Activated naive CD8-positive, alpha-beta T cell treated with anti-CD3 and anti-CD28 coated beads, Interleukin-2, amount 50 U/mL, for 24 hours (primary cell): ENCODE results near the gene UBL4B.

Source experiments
- ATAC-seq: fragments of 150-1000 bp; cut with Tn5 transposase; one replicate; pipeline ENCODE4 v1.10.0; 2021
- DNase-seq: peaks from one replicate; pipeline ENCODE4 v3.0.0; 2021
- H3K27ac Mint-ChIP-seq: one replicate; pipeline ENCODE4 v1.8.0; 2021; ENCODE audit warnings: mild to moderate bottlenecking, mixed read lengths
- H3K27me3 Mint-ChIP-seq: one replicate; pipeline ENCODE4 v1.8.0; 2021; ENCODE audit warnings: mixed read lengths
- H3K36me3 Mint-ChIP-seq: one replicate; pipeline ENCODE4 v1.8.0; 2021; ENCODE audit warnings: low read depth, mixed read lengths
- H3K4me1 Mint-ChIP-seq: one replicate; pipeline ENCODE4 v1.8.0; 2021; ENCODE audit warnings: mixed read lengths
- H3K4me3 Mint-ChIP-seq: one replicate; pipeline ENCODE4 v1.8.0; 2021; ENCODE audit warnings: mild to moderate bottlenecking, moderate library complexity, mixed read lengths
- H3K9me3 Mint-ChIP-seq: one replicate; pipeline ENCODE4 v1.8.0; 2021; ENCODE audit warnings: mixed read lengths

The UBL4B gene

DNA sequence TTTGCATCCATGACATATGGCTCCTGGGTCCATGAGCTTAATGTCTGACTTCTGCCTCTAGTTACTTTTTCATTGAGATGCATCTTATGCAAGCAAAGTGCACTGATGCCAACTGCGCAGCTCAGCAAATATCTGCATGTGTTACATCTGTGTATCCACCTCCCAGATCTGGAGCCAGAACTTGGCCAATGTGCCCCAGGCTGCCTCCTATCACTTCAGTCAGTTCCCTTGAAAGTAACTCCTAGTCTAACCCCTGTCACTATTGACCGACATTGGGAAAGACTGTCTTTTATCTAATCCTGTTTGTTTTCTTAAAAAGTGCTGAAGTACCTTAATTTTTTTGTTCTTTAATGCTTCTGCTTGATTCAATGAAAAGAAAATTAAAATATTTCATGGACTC lies 19.3 kb upstream of the UBL4B start:
- Mint-ChIP-seq H3K4me3 (no peak overlapping the region), H3K36me3 (no peaks in the 10 kb centered on the region), H3K27ac (no peak overlapping the region), H3K9me3 (no peaks in the 10 kb centered on the region), H3K27me3 (peaks cover 8% of the 10 kb centered on the region), H3K4me1 (no peaks in the 10 kb centered on the region)
- DNase-seq (no peak), ATAC-seq (no peak)

- Mint-ChIP-seq H3K9me3 (no peaks in the 10 kb centered on the region), H3K27ac (no peak overlapping the region), H3K27me3 (peaks cover 2% of the 10 kb centered on the region), H3K4me1 (no peaks in the 10 kb centered on the region), H3K4me3 (no peak overlapping the region), H3K36me3 (no peaks in the 10 kb centered on the region)
- DNase-seq: no peak
- ATAC-seq: no peak
Observed at GRCh38 chr1:110094931-110095654, 17.1 kb upstream of the UBL4B start.

DNA sequence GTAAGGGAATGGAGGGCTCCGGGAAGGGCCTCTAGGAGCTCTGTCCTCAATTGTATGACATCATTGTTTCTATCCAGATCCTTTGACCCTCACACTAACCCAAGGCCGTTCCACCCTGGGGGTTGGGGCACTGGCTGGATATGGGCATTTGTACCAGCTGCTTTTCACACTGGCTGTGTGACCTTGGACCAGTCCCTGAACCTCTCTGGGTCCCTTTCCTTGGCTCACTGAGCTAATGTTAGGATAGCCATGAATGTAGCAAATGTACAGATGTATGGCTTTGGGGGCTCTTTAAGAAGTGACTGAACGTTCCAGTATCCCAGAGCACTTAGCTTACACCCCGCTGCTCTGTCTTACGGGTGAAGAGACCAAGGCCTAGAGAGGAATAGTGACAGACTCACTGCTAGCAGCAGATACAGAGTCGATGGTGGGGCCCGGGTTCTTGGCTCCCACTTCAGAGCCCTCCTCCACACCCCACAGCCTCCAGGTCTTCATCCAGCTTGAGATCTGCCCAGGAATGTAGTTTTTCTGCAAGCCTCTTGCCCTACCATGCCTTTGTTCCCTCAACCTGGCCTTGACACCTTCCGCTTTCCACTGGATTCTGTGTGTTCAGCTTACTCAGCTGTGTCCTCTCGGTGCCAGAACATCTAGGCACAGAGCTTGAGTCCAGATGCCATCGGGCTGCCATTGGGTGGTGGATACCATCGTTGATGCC lies 14.6 kb upstream of the UBL4B start:
- no peaks in the 10 kb centered on the region for H3K27me3 Mint-ChIP-seq
- no peaks in the 10 kb centered on the region for H3K9me3 Mint-ChIP-seq
- no peak overlapping the region for H3K27ac Mint-ChIP-seq
- ATAC-seq (no peak), DNase-seq (no peak)
- no peaks in the 10 kb centered on the region for H3K36me3 Mint-ChIP-seq
- H3K4me3 Mint-ChIP-seq: no peak overlapping the region
- H3K4me1 Mint-ChIP-seq: no peaks in the 10 kb centered on the region

- H3K4me3 Mint-ChIP-seq: no peak overlapping the region
- H3K27me3 Mint-ChIP-seq: no peaks in the 10 kb centered on the region
- H3K27ac Mint-ChIP-seq: no peak overlapping the region
- H3K9me3 Mint-ChIP-seq: no peaks in the 10 kb centered on the region
- no peaks in the 10 kb centered on the region for H3K4me1 Mint-ChIP-seq
- no peaks in the 10 kb centered on the region for H3K36me3 Mint-ChIP-seq
- DNase-seq (no peak), ATAC-seq (no peak)
Observed at GRCh38 chr1:110098222-110099026, 13.8 kb upstream of the UBL4B start.

DNA sequence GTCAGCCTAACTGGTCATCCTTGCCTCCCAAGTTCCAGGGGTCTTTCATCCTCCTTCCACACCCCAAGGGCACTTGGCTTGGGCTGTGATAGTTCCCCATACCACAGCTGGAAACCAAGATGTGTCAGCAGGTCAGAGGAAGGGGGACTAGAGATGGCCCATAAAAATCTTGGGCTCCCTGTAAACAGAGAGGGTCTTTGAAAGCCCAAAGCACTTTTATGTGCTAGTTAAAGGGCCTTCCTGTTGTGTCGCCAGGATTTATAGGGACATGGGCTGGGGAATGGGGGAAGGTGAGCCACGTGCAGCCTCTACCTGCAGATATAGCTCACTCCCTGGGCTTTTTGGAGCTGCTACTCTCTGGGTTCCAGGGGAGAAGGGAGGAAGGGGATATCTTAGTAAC lies 11.9 kb upstream of the UBL4B start:
- ATAC-seq: no peak
- H3K9me3 Mint-ChIP-seq: no peaks in the 10 kb centered on the region
- H3K27ac Mint-ChIP-seq: no peak overlapping the region
- H3K4me1 Mint-ChIP-seq: no peaks in the 10 kb centered on the region
- DNase-seq: no peak
- no peak overlapping the region for H3K4me3 Mint-ChIP-seq
- H3K27me3 Mint-ChIP-seq: no peaks in the 10 kb centered on the region
- H3K36me3 Mint-ChIP-seq: no peaks in the 10 kb centered on the region

- Mint-ChIP-seq H3K27me3 (no peaks in the 10 kb centered on the region), H3K9me3 (no peaks in the 10 kb centered on the region), H3K4me1 (no peaks in the 10 kb centered on the region), H3K27ac (no peak overlapping the region), H3K36me3 (no peaks in the 10 kb centered on the region), H3K4me3 (no peak overlapping the region)
- ATAC-seq (no peak), DNase-seq (no peak)
Observed at GRCh38 chr1:110102081-110102480, 10.2 kb upstream of the UBL4B start.

DNA sequence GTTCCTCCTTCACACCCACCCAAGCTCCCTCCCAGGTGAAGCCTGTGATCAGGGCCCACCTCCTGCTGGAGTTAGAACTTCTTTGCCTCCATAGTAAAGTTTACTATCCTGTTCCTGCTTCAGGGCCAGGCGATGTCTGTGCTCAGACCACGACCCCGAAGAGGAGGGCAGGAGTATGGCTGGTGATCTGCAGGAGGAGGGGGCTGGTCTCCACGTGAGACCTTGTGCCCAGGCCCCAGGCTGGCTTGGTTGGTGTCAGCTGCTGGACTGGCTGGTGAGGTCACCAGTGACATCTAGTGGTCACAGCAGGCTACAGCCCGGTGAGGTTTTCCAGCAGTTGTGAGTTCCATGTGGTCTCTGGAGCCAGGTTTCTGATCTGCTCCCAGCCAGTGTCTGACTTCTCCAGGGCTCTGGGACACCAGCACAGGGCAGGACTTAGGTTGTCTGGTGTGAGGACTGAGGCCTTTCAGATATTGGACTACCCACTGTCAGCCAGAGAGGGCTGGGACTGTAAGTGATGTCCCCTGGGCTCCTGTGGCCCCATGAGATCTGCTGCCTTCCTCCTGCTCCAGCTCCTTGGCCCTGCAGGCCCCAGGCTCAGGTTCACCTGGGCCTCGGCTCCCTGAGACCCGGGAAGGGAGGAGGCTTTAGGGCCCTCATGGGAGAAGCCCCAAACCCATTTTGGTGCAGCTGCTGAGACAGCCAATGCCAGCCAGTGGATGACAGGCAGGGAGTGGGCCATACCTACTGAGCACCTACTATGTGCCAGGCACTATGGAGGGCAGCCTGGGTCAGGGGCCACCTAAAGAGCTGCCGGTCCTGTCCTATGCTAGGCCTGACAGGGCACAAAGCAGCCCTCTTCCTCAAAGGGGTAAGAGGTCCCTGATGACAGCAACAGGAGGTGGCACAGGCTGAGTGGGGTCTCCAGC lies 6.0 kb upstream of the UBL4B start:
- H3K4me1 Mint-ChIP-seq: no peaks in the 10 kb centered on the region
- H3K36me3 Mint-ChIP-seq: no peaks in the 10 kb centered on the region
- H3K27me3 Mint-ChIP-seq: peaks cover 2% of the 10 kb centered on the region
- ATAC-seq (peak; percentile 55), DNase-seq (peak; percentile 64)
- no peak overlapping the region for H3K27ac Mint-ChIP-seq
- no peak overlapping the region for H3K4me3 Mint-ChIP-seq
- H3K9me3 Mint-ChIP-seq: no peaks in the 10 kb centered on the region

DNA sequence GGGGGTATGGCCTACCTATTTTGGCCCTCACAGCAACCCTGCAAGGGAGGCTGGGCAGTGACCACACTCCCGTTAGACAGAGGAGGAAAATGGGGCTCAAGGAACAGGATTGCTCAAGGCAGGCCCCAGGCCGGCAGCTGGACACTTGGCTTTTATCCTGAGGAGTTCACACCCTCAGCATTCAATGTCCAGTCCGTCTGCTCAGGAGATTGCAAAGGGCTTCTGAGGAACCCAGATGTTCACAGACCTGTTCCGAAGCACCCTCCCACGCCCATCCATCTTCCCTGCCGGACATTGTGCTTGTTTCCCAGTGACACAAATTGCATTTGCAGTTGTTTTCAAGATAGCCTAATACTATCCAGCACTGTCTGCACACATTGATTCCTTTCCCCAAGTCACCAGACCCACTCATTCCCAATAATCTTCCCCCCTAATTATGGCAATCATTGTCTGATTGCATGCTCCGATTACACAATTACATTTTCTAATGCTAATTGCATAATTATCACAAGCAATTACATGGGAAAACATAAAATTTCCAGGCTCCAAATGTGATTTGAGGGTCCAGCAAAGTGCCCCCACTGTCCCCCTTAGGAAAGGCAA lies 4.3 kb upstream of the UBL4B start:
- no peak overlapping the region for H3K27ac Mint-ChIP-seq
- no peaks in the 10 kb centered on the region for H3K4me1 Mint-ChIP-seq
- no peaks in the 10 kb centered on the region for H3K9me3 Mint-ChIP-seq
- H3K36me3 Mint-ChIP-seq: no peaks in the 10 kb centered on the region
- no peak overlapping the region for H3K4me3 Mint-ChIP-seq
- DNase-seq (no peak), ATAC-seq (no peak)
- H3K27me3 Mint-ChIP-seq: peaks cover 2% of the 10 kb centered on the region

GRCh38 chr1:110111081-110111480 lies 1.2 kb upstream of the UBL4B start:
- Mint-ChIP-seq H3K27ac (no peak overlapping the region), H3K36me3 (no peaks in the 10 kb centered on the region), H3K27me3 (peaks cover 4% of the 10 kb centered on the region), H3K9me3 (no peaks in the 10 kb centered on the region), H3K4me3 (no peak overlapping the region), H3K4me1 (no peaks in the 10 kb centered on the region)
- no peak for ATAC-seq
- no peak for DNase-seq

- Mint-ChIP-seq H3K27ac (no peak overlapping the region), H3K4me1 (peaks cover 2% of the 10 kb centered on the region), H3K9me3 (no peaks in the 10 kb centered on the region), H3K4me3 (no peak overlapping the region), H3K27me3 (peaks cover 11% of the 10 kb centered on the region), H3K36me3 (no peaks in the 10 kb centered on the region)
- no peak for DNase-seq
- ATAC-seq: no peak
Observed at GRCh38 chr1:110112656-110113055, 413 bp downstream of the UBL4B start.

GRCh38 chr1:110113551-110113950 lies 1.3 kb downstream of the UBL4B start:
- no peak overlapping the region for H3K27ac Mint-ChIP-seq
- peaks cover 3% of the 10 kb centered on the region for H3K4me1 Mint-ChIP-seq
- DNase-seq: no peak
- no peaks in the 10 kb centered on the region for H3K36me3 Mint-ChIP-seq
- ATAC-seq: no peak
- H3K4me3 Mint-ChIP-seq: no peak overlapping the region
- H3K9me3 Mint-ChIP-seq: no peaks in the 10 kb centered on the region
- H3K27me3 Mint-ChIP-seq: peaks cover 12% of the 10 kb centered on the region

DNA sequence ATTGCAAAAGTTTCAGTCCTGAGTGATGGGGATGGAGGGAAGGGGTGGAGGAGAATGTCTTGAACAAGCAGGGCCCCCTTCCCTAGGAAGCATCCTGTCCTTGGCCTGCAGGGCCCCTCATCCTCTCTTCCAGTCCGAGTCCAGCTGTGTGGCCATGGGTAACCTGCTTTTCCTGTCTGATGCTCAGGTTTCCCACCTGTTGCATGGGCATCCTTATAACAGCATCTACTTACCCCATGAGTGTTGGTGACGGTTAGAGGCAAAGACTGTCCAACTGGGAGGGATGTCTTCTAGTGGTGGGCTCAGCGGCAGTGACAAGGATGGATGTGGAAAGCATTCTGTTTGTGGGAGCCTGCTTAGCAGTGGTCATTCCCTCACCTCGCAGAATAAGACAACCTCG lies 1.9 kb downstream of the UBL4B start:
- no peaks in the 10 kb centered on the region for H3K9me3 Mint-ChIP-seq
- H3K4me1 Mint-ChIP-seq: peaks cover 6% of the 10 kb centered on the region
- H3K36me3 Mint-ChIP-seq: no peaks in the 10 kb centered on the region
- no peak overlapping the region for H3K4me3 Mint-ChIP-seq
- H3K27me3 Mint-ChIP-seq: peaks cover 14% of the 10 kb centered on the region
- DNase-seq (no peak), ATAC-seq (no peak)
- H3K27ac Mint-ChIP-seq: no peak overlapping the region

DNA sequence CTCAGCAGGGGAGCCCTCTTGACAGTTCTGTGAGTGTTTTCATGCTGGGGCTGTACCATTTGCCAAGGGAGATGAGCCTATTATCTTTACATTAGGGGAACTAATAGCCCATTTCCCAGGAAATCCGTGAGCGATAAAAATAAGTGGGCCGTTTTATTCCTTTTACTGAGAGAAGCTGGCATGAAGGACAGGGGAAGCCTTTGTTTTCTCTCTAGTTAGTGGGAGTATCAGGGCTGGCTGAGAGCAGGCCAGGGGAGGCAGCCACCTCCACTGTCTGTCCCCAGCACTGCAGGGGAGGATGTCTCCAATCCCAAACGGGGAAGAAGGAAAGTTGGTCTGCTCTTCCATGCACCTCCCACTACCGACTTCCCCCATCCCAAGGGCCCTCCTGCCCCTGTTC lies 2.5 kb downstream of the UBL4B start:
- ATAC-seq: no peak
- Mint-ChIP-seq H3K9me3 (no peaks in the 10 kb centered on the region), H3K4me3 (no peak overlapping the region), H3K36me3 (no peaks in the 10 kb centered on the region), H3K4me1 (peaks cover 7% of the 10 kb centered on the region), H3K27me3 (peaks cover 14% of the 10 kb centered on the region), H3K27ac (no peak overlapping the region)
- no peak for DNase-seq
